T1000 (cell line): ENCODE measurements around the gene LAMB4.

Source experiments
- DNase-seq: peaks from one replicate; lab custom pipeline; 2025; ENCODE audit warnings: mixed read lengths; lab: John Stamatoyannopoulos, UW

Gene LAMB4

DNA sequence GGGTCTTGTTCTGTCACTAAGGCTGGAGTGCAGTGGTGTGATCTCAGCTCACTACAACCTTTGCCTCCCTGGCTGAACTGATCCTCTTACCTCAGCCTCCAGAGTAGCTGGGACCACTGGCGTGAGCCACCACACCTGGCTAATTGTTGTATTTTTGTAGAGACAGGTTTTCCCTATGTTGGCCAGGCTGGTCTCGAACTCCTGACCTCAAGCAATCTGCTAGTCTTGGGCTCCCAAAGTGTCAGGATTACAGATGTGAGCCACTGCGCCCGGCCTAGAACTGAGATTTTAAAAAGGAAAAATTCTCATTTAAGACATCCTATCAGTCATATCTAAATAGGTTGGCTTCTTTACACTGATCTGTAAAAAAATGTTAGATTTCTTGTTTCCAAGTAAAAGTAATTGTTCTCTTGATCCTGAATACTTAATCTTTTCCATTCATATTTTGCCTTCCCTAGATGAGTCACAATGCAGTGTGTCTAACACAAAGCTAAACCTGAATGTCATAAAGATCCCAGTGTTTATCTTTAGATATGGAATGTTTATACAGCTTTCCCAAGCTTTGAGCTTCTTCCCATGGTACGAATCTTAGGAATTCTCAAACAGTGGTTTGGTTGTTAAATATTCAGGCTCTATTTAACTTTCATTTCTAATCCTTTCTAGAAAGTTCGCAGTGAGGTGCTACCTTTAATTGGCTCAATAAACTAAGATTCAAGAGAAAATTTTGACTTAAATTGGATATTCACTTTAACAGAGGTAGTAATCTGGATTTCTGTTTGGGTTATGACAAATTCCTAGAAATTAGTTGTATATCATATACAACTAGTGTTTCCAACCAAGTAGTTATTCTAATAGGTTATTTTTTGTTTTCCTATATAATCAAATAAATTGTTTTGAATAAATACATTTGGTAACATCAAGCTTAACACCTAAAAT, 115.1 kb downstream of the LAMB4 start:
- DNase-seq: no peak

DNA sequence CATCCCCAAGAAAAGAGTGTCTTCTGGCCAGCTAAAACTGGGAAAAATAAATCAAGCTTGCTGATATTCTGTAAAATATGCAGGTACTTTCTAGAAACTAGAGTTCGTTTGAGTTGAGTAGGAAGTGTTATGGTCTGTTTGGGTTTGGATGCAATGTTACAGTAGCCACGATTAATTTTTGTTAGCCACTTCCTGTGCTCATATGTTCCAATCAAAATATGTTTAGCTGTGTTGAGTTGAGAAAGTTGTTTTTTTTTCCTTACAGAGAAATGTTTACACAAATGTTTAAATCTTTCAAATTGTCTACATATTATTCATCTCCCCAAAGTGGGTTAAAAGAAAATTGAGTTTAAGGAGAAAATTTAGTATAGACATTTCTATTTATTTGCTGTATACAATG, 115.9 kb downstream of the LAMB4 start:
- no peak for DNase-seq

DNA sequence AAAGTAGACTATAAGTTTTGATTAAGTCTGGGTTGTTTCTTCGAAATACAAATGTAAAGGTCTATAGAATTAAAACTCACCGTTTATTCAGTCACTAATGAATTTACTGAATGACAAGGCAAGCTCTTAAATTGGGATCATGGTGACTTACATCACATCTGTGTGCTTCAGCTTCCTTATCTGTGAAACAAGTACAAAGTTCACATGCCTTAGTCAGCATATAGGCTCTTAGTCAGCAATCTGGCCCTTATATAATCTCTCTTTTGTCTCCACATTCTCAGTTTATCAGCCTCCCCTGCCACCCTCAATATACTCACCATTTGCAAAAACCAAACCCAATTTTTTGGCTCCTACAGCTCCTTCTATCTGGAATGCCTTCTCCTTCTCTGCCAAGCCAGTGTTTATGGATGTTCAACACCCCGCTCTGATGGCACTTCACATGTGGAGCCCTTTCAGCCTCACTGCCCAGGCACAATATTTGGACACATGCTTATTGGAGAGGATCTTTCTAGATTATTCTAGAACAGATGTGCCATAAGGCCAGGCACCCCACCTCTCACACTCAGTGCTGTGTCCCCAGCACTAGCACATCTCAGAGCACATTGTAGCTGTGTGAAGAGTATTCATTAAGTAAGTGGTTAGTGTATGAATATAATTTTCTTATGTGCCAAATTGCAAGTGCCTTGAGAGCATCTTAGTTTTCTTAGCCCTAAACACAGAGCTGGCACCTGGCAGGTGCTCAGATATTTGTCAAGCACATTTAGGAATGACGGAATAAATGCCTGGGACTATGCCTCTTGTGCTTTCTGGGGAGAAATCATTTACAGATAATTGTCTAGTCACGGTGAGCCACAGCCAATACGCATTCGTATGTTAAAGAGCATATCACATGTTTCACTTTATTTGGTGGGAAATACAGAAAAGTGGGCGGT, 117.4 kb downstream of the LAMB4 start:
- DNase-seq: no peak

DNA sequence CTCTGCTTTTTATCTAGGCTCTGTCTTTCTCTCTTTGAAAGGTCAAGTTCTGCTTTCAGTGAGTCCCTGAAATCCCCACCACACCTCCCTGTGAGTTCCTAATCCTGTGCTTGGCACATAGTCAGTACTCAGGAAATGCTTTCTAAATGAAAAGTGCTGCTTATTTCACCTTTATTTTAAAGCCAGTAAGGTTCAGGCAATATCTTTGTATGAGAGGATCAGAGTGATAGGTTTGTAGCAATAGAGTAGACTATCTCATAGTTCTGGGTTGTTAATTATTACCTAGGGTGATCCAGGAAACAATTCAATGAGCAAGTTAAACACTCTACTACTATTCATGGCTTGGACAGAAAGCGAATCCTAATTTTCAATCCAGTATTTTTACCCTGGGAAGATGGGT, 119.8 kb downstream of the LAMB4 start:
- DNase-seq: no peak

DNA sequence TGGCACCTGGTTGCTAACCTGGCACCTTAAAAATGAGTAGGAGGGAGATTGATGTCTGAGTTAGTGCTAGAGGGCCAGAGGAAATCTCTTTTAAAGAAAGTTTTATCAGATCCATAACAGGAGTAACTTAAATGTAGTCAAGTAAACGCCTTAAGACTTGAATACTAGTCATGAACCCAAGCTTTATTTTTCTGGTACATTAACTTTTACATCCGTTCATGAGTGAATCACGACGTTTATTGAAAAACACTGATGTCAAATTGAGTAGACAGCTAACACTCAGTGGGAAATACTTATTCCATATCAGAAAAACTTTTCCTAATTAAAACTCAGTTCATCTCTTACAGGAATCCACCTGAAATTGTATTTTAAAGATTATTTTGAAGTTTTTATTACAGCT, 120.3 kb downstream of the LAMB4 start:
- no peak for DNase-seq

DNA sequence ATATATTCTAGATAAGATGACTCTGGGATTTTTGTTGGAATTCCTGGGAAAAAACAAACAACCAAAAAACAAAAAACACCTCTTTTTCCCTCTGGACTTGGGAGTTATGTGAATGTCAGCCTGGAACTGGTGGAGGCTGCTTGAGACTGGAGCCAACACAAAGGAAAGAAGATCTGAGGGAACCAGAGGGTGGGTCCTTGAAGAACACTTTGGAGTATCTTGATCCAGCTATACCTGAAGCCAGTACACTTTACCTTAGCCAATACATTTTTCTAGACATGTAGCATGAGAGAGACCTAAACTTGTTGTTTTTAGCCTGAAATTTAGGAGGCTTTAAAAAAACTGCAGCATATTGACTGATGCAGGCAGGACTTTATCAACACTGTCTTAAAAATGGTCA, 121.3 kb downstream of the LAMB4 start:
- DNase-seq: no peak

DNA sequence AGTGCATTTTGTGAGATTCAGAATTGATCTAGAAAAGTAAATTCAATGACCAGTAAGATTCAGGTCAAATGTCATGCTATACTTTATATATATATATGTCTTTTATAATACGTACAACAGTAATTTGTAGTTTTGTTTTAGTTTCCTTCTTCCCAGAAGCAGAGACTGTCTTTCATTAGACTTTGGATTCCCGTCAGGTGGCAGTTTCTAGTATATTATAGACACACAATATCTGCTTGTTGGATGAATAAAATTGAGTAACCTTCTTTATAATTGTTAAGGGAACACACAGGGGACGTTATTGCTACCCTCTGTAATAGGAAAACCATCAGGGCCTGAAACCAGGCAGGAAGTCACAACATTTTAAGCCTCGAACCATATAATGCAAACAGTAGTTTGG, 121.9 kb downstream of the LAMB4 start:
- DNase-seq: no peak

DNA sequence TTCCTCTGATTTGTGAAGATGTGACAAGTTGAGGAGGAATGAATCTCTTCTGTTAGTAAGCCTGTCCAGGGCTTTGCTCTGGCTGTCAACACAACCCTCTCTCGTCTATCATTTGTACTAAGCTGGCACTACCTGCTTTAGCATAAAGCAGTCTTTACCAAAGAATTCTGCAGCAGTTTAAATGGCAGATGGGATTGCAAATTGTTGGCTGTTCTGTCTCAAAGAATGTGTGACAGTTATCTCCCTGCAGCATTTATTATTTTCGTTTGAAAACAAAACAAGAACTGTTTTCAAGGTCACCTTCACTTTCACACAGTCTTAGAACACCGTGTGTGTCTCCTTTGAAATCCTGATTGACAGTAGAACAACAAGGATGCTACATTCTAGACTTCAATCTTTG, 122.4 kb downstream of the LAMB4 start:
- DNase-seq: no peak

DNA sequence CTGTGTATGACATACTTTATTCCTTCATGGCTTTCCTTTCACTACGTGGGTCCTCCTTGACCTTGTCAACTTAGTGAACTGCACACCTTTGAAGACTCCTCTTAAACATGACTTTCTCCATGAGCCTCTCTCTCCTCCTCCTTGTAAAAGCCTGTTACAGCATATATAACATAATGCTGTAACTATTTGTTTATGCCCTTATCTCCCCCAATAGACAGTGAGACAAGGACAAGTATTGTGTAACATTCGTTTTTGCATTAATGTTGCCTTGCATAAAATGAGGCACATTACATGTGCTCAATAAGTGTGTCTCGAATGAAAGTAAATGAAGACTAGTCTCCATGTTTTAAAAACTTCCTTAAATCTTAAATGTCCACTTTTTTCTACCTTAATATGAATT, 122.9 kb downstream of the LAMB4 start:
- DNase-seq: no peak

DNA sequence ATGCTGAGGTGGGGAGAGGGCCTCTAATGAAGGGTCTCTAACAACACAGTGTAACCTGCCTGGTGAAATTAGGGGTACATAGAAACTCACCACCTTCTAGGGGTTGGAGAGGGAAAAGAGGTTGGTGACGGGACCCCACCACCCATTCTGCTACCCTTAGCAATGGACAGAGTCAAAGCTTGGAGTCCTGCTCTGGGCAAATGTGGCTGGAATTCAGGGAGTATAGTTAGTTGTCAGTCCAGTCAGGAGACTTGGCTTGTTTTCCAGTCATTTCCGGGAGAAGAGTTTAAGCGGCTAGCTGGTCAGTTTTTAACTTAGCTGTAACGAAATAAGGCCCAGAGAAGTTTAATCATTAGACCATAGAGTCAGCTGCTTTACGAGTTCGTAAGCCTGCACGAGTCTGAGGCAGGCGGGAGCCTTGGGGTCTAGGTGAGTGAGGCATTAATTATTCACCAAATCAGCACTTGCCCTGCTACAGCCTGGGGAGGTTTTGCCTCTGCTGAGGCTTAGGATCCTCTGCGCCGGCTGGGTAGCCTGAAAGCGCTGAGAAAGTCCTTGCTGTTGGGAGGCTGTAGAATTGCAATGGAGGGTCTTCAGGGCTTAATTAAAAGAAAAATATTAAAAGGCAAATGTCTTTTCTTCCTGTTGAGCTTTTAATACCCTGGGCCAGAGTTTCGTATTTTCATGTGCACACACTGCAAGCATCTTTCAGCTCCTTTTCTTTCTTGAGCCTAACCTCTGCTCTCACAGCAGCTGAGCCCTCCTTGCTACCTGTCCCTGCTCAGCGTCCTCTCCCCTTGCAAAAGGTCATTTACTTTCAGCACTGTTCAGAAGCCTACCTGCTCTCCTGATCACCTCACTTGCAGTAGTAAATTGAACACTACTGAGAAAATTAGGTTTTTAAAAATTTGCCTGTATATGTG, 125.7 kb downstream of the LAMB4 start:
- no peak for DNase-seq

DNA sequence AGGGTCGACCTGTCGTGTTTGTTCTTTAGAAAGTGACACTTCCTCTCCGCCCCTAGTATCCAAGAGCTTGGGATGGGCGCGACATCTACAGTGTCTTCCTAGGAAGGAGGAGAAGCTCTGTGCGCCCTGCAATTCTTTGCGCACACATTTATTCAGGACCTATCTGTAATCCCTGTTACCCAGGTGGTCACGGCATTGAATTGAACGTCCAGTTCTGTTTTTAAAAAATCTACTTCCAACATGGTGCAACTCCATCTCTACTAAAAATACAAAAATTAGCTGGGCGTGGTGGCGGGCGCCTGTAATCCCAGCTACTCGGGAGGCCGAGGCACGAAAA, 126.6 kb downstream of the LAMB4 start:
- DNase-seq: no peak

DNA sequence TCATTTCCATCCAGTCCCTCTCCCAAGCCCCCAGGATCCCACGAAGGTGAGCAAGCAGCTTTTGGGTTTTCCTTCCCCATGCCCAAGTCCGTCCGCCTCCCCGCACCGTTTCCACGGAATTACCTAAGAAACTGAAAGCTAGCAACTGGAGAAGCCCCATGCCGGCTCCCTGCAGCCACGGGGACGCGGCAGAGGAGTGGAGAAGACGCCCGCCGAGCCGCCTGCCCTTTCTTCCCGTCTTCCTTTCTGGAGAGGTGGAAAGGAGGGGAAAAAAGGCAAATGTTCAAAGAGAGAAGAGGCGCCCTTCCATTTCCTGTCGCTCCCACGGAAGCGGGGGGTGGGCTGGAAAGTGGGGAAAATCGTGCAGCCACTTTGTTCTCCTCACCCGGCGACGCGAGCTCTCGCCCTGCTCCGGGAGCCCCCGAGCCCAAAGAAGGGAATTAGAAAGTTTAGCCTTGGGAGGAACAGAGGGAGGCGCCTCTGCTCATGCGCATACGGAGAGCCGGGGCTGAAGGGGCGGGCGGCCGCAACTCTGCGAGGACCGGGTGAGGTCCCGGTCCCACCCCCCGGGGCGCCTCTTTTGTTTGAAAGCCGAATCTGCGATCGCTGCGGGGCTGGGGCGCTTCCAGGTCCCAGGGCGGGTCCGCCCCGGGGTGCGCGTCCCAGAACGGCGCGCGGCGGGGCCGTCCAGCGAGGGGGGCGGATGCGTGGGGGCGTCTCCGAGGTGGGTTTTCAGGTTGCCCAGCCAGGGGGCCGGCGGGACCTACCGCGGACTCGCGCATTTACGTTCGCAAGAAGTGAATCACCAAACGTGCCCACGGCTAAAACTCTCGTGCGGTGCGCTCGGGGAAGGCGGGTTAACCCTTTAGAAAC, 127.2 kb downstream of the LAMB4 start, which contains the start of gene LAMB1:
LAMB1 (minus strand) TSS at position 436 of the 873 bp plus-strand sequence; CDS start at position 160, 276 bp downstream.
- peak; percentile 29 for DNase-seq

DNA sequence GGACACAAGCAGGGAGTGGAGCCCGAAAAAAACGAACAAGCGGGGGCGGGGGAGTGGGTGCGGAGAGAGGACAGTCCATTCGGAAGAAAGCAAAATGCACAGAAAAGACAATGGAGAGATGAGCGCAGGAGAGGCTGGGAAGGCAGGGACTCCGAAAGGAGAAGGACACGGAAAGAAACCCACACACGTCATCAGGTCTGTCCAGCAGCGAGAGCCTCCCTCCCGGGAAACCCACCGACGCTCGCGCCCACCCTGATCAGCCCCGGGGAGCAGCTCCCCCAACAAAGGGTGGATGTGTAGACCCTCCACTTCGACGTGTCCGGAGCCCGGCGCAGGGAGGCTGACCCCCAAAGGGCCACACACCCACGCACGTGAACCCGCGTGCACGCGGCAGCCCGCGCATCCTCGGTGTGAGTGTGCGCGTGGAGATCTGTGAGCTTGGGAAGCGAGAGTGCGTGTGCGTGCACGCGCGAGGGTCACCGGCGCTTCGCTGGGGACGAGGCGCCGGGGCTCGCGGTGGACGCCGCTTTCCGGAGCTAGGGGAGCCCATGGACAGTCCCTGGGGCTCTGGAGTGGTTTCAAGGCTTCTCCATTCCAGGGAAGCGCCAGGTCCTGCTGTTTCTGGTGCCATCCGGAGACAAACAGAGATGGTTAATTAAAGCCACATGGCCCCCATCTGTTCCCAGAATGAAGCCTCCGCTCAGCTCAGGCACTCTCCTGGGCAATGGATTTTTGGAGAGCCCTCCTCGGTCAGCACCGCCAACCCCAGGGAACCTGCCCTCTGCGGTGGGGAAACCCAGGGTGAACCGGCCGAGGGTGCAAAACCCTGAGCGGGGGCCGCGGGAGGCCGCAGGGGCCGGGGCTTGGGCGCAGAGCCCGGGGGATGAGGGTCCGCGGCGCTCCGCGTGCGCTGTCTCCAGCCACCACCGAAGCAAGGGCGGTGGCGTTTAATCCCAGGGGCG, 128.1 kb downstream of the LAMB4 start:
- no peak for DNase-seq

DNA sequence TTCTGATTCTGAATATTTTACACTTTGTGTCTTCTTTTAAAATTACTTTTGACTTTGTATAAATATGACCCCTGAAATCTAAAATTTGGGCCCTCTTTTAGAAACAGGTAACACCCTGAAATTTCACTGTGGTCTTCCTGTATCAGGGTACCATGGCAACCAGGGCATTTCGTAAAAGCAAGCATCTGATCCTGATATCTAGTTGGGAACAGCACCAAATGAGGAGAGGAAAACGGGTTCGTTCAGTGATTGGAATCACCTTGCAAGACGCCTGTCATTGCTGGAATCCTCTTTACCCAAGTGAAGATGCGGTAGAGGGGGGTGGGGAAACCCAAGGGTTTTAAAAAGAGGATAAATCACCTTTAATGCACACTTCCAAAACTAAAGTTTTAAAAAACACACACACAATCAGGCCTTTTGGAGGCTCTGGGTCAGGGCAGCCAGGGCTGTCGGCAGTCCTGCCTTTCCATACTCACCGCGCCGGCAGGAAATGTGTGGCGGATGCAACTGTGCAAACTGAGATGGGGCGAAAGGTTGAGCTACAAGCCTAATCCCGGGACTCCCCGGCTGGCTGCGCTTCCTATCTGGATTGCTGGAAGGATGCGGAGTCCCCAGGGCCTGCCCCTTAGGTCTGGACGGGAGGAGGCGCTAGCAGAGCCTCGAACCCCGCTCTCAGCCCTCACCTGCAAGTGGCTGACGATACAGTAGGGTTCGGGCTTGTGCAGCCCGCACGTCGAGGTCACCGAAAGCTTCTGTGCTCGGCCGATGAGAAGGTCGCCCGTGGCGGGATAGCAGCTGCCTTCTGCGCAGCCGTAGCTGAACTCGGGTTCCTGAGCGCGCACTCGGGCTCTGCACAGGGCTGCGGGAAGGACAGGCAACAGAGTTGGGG, 129.0 kb downstream of the LAMB4 start:
- DNase-seq: no peak

DNA sequence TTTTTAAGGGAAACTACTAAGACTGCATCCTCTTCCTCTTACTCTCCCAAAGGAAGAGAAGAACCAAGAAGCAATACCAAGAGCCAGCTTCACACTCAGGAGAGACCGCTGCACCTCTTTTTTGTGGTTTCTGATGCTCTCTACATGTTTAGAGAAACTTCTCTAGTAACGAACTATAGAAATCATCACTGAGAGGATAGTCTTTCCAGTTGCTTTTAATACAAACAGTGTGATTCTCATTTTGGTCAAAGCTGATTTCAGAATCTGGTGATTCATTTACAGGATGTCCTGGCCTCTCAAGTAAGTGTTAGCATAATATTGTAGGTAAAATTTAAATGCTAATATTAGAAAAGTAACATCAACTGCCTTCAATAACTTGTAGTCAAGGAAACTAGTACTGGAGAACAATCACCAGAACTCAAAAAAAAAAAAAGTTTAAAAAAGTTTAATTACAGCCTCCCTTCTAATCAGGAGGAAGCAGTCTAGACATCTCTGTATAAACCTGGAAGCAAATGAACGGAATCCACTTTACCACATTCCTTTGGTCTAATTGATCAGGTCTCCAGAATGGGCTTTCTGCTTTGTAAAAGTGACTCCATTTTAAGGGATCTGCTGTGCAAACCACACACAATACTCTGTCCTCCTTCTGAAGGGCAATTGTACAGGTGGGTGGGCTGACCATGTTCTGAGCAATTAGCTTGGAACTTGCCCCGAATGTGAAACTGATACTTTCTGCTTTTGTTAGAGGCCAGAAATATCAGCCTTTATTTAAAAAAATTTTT, 130.2 kb downstream of the LAMB4 start:
- DNase-seq: no peak

DNA sequence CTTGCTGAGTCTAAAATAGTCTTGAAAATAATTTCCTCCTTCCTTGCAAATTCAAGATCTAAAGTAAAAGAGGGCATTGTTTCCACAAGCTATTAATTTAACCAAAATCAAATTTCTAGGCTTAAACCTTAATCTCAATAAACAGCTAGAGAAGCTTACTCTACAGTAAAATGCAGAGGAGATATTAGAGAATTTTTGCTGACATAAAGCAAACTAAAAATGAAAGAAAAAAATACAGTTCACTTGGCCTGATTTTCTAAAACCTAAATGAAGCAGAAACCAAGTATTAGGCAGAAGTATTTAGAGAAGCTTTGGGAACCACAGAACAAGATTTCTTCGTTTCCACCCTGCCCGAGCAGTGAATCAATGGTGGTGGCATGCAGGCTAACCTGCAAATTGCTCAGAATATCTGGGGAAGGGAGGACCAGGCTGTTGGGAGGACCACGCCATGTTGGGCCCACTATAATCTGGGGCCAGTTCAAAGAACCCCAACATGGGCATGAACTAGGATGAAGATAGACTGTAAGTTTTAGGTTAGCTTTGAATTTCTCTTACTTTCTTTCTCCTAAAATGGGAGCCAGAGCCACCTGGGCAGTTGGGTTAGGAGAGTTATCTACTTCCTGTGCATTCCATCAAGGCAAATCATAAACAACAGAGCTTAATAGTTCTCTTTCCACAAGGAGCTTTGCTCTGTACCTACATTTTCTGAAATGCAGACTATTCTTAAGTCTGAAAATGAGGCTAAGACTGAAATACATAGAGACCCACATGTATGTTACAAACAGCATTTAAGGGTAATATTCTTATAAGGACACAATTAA, 131.3 kb downstream of the LAMB4 start:
- no peak for DNase-seq

DNA sequence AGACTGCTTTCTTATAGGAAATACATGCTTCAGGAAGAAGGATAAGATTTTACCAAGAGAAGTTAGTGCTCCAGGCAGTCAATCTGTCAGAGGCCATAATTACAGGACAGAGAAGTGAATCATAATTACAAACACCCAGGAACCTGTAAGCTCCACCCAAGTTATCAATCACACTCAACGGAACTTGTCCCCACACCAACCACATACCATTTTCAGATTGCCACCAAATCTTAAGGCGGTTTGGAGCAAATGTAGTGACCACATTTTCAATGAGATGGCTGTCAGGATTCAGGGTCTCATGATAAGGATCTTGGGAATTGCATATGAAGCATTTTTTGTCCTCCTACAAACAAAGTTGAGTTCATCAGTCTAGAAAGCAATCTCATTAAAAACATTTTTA, 132.0 kb downstream of the LAMB4 start:
- no peak for DNase-seq
